NK-92 (cell line): ENCODE results near the gene ZIC4.

ENCODE experiments used
- DNase-seq: peaks from one replicate; lab custom pipeline; 2025; ENCODE audit not compliant: unreplicated experiment; lab: John Stamatoyannopoulos, UW

The ZIC4 gene

GRCh38 chr3:147405231-147406027, 914 bp downstream of the ZIC4 start:
- DNase-seq, result no peak

- no peak for DNase-seq
Measured at GRCh38 chr3:147404800-147405230, 1.5 kb downstream of the ZIC4 start.

- DNase-seq, result no peak
Measured at GRCh38 chr3:147404000-147404799, 2.1 kb downstream of the ZIC4 start.

DNA sequence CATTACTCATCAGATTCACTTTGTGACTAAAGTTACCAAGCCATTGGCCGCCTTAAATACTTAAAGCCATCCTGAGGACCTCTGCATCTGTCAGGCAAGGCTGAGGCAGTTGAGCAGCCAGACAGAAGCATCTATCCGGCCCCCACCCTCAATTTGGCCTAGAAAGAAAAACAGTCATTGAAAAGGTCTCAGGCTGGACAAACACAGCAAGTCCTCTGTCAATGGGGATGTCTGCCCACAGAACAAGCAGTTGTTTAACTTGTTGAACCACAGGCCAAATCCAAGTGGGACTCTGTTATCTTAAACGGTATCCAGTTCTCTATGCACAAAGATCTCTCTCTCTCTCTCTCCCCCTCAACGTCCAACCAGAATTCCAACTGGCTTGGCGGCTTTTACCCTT, 2.8 kb downstream of the ZIC4 start:
- DNase-seq, result no peak

- DNase-seq, result no peak
Measured at GRCh38 chr3:147402159-147402558, 4.2 kb downstream of the ZIC4 start.

DNA sequence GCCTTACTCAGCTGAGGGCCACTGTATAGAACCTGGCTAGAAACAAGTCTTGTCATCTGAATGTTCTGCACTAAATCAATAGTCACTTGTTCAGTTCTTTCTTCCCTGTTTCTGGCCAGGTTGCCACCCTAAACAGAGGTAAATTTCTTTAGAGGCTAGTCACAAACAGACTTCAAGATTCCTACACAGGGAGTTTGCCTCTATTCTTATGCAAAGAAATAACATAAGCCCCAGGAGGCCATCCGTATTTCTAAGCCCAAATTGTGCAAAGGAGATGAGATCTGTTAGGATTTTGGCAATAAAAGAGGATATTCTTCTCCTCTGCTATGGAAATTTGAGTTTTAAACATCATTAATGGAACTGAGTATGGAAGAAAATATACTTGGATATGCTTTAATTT, 4.9 kb downstream of the ZIC4 start:
- no peak for DNase-seq

- DNase-seq, result no peak
Measured at GRCh38 chr3:147400999-147401398, 5.3 kb downstream of the ZIC4 start.

DNA sequence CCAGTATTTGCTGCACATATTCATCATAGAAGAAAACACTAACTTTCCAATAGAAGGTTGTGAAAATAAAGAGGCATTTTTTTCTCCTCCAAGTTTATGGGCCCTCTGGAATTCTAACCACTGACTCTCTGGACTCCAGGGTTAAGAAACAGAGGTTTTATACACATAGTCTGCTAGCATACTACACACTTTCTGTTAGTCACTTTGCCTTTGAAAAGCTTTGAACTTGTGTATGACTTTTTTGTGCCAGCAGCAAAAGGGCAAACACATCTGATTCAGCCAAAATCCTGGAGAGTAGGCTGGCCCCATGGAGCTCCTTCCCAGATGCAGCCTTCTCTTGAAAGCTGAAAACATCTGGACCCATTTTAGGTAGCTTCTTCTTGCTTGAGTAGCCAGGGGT, 6.2 kb downstream of the ZIC4 start:
- no peak for DNase-seq

DNA sequence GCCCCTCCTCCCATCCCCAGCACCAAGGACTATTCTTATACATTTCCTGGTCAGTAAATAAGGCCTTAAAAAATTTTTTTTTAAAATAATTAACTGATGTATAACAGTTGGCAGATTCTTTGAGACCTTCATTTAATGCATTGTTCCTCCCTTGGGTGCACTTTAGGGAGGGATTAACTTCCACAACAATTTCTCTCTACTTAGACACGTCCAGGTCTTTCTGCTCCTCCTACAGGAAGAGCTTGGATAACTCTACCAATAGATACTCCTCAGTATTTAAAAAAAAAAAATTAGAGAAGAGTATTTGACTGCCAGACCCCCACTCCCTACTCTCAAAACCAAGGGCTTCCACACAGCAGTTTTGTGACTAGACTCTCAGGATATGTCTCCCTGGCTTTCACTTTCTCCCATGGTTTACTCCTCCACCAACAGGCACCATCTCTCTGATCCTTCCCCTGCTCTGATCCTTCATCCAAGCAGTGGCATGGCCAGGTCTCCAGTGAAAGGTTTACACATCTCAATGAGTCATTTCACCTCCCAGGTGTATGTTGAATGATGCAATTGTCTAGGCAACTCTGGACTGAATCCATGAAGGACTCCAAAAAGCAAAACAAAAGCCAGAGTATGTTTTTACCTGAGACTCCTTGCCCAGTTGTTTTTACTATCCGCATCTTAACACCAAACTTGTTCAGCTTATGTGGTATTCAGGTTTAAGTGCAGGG, 7.4 kb downstream of the ZIC4 start:
- no peak for DNase-seq

- DNase-seq, result no peak
Measured at GRCh38 chr3:147397875-147398812, 8.2 kb downstream of the ZIC4 start.

DNA sequence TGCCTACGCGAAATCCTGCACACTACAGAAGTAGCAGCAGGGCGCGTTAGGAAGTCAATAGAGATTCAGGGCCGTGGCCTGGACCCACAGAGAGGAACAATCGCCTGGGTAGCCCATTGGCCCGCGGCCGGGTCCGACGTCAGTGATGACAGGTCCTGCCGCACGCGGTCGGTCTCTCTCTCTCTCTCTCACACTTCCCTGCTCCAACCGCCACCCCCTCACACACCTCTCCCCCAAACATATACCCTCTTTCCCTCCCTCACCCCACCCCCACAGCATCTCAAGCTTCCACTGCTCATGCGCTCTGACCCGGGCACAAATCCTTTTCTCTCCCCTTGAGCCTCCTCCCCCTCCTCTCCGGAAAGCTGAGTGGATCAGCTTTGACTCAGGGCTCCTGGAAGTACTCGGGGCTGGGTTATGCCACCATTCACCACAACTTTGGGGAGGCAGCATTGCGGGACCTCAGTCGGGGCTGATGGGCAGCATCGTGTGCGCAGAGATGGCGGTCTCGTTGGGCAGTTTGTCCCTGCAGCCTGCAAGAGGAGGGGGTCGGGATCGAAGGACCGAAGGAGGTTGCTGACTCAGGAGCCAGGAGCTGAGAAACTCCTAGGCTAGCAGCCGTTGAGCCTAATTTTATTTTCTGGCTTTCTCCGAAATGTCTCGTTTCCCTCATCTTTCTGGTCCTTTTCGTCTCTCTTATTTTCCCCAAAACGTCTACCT, 9.0 kb downstream of the ZIC4 start:
- no peak for DNase-seq

- DNase-seq, result no peak
Measured at GRCh38 chr3:147396712-147397046, 9.7 kb downstream of the ZIC4 start.

DNA sequence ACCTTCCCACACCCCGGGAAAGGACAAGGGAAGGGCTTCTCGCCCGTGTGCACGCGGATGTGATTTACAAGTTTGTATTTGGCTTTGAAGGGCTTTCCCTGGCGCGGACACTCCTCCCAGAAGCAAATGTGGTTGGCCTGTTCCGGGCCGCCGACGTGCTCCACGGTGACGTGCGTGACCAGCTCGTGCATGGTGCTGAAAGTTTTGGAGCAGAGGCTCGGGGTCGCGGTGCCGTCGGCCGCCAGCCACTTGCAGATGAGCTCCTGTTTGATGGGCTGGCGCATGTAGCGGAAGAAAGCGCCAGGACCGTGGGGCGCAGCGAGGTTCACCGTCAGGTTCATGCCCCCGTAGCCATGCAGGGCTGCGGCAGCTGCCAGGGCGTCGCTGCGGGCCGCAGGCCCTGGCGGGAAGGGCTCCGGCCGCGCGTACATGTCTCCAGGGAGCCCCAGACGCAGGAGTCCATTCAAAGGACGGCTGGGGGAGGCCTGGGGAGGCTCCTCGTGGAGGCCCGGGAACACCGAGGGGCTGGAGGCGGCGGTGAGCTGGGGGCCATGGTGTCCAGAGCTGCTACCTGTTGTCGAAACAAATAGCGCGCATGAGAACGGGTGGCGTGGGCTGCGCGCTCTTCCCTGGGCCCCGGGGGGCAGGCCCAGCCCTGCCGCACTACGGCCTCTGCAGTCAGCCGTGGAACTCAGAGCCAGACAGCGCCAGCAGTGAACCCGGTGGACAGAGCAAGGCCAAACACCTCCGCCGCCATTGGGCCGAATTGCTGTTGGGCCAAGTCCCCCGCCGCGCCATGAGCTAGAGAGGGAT, 10.2 kb downstream of the ZIC4 start:
- no peak for DNase-seq

DNA sequence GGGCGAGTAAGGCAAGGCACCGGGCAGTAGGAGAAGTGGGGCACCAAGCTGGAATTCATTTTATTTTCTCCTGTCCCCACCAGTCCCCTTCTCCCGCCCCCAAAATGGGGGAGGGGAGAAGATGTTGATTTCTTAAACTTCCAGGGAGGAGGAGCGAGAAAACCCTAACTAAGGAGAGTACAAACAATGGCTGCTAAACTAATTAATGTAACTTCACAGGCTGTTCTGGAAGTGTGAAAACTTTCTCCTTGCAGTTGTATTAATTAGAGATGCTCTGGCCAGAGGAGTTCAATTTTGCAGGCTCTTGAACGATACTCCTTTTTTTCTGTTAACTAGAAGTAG, 11.5 kb downstream of the ZIC4 start:
- no peak for DNase-seq

DNA sequence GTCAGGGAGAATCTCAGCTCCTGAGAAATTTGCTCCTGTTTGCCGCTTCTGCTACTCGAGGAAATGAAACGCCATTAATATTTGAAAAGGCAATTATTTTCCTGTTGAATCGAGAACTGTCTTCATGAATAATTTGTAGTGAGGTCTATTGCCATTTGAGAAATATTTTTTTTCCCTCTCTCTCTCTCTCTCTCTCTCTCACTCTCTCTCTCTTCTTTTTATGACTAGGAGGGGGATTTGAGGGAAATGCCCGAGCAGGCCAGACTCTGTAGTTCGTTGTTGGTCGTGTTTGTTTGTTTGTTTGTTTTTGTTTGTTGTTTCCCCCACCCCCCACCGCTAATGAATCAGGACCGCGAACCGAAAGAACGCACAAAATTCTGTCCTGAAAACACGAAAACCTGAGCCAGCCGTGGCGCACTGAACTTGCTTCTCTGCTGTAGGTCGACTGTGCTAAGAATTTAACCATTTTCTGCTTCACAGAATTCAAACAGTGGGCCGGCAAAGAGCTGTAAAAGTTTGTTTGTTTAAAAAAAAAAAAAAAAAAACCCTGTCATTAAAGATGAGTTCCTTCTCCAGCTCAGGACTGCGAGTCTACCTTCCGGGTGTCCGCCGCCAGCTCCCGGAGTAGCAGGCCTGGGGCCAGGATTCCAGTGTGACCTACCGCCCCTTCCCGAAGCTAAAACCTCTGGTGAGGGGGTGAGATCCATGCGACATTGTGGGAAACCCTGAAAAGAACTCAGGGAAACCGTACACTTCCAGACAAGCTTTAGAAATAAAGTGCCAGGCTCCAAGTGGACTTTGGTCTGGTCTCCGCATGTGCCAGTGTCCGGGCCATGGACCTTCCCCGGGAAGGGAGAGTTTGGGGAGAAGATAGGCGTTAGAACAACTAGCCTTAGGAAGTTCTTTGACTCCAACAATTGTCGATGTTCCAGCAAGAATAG, 12.1 kb downstream of the ZIC4 start:
- DNase-seq, result no peak

- DNase-seq, result no peak
Measured at GRCh38 chr3:147393261-147393942, 12.9 kb downstream of the ZIC4 start.

DNA sequence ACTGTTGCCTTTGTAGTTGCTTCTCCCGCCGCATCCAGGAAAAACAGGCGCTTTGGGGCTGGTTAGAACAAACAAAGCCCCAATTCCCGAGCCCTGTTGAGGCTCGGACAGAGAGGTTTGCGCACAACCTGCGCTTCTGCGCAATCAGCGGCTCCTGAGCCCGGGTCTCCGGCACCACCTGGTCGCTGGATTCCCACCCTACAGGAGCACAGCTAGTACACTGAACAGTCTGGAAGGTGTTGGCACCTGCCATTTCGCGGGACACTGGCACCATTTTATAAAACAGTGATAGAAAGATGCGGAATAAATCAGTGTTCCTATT, 13.8 kb downstream of the ZIC4 start:
- DNase-seq, result no peak
